HG03064 (cell line): Measurements from ENCODE around the gene CDC25A.

Experiments used
- ATAC-seq: cut with Tn5 transposase; IDR thresholded peaks from one replicate; pipeline ENCODE4 v1.9.1; 2021; ENCODE audit warnings: low read depth; ENCODE audit not compliant: unreplicated experiment

CDC25A gene

GRCh38 chr3:48199117-48199516 lies 10.9 kb upstream of the CDC25A start:
- no peak for ATAC-seq

GRCh38 chr3:48196611-48197010 lies 8.4 kb upstream of the CDC25A start:
- no peak for ATAC-seq

- ATAC-seq = no peak
These were observed 6.3 kb upstream of the CDC25A start for GRCh38 chr3:48194446-48195071.

- no peak for ATAC-seq
These were observed 2.7 kb upstream of the CDC25A start for GRCh38 chr3:48190911-48191310.

GRCh38 chr3:48189321-48189720 lies 1.1 kb upstream of the CDC25A start:
- no peak for ATAC-seq

- ATAC-seq = peak; percentile 39
These were observed 495 bp downstream of the CDC25A start for GRCh38 chr3:48187579-48188265.

GRCh38 chr3:48187301-48187578 lies 977 bp downstream of the CDC25A start:
- no peak for ATAC-seq

- ATAC-seq = no peak
These were observed 1.5 kb downstream of the CDC25A start for GRCh38 chr3:48186631-48187300.

GRCh38 chr3:48185129-48185528 lies 3.1 kb downstream of the CDC25A start:
- ATAC-seq = no peak

- ATAC-seq = no peak
These were observed 3.9 kb downstream of the CDC25A start for GRCh38 chr3:48184299-48184698.

- no peak for ATAC-seq
These were observed 7.5 kb downstream of the CDC25A start for GRCh38 chr3:48180531-48181253.

- no peak for ATAC-seq
These were observed 8.2 kb downstream of the CDC25A start for GRCh38 chr3:48180021-48180420.

- no peak for ATAC-seq
These were observed 10.1 kb downstream of the CDC25A start for GRCh38 chr3:48178072-48178471.

GRCh38 chr3:48157950-48158376 lies 30.3 kb downstream of the CDC25A start:
- no peak for ATAC-seq

GRCh38 chr3:48157202-48157840 lies 30.9 kb downstream of the CDC25A start:
- no peak for ATAC-seq

GRCh38 chr3:48156163-48156562 lies 32.1 kb downstream of the CDC25A start:
- no peak for ATAC-seq

GRCh38 chr3:48155122-48155521 lies 33.1 kb downstream of the CDC25A start:
- ATAC-seq = no peak

GRCh38 chr3:48151807-48152427 lies 36.3 kb downstream of the CDC25A start:
- ATAC-seq = no peak

GRCh38 chr3:48151058-48151806 lies 37.0 kb downstream of the CDC25A start:
- no peak for ATAC-seq

GRCh38 chr3:48143992-48144391 lies 44.2 kb downstream of the CDC25A start:
- no peak for ATAC-seq
